Dedifferentiated amniotic fluid mesenchymal stem cell (primary cell): ENCODE measurements around the gene NR1H2.

Experiments used
- DNase-seq: peaks from one replicate; pipeline ENCODE4 v3.0.0-alpha.2; 2016; ENCODE audit errors: extremely low spot score

NR1H2 gene

DNA sequence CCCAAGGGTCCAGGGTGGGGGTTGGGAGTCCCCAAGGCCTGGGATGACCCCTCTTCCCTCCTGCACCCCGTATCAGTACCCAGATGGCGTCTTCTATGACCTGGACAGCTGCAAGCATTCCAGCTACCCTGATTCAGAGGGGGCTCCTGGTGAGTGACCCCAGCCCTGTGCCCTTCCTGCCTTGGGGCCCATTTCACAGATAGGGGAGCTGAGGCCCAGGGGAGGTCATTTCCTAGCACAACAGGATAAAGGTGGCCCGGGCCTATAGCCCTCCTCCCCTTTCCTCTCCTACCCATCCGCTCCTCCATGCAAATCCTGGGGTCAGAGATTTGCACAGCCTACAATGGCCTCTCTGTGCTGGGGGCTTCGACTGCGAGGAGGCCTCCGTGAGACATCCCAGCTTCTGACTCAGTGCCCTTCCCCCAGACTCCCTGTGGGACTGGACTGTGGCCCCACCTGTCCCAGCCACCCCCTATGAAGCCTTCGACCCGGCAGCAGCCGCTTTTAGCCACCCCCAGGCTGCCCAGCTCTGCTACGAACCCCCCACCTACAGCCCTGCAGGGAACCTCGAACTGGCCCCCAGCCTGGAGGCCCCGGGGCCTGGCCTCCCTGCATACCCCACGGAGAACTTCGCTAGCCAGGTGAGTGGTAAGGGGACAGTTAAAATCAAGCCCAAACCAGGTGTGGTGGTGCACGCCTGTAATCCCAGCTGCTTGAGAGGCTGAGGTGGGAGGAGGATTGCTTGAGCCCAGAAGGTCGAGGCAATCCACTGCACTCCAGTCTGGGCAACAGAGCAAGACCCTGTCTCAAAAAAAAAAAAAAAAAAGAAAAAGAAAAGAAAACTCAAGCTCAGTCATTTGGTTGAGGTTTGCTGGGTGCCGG lies 46.4 kb downstream of the NR1H2 start:
- no peak for DNase-seq

DNA sequence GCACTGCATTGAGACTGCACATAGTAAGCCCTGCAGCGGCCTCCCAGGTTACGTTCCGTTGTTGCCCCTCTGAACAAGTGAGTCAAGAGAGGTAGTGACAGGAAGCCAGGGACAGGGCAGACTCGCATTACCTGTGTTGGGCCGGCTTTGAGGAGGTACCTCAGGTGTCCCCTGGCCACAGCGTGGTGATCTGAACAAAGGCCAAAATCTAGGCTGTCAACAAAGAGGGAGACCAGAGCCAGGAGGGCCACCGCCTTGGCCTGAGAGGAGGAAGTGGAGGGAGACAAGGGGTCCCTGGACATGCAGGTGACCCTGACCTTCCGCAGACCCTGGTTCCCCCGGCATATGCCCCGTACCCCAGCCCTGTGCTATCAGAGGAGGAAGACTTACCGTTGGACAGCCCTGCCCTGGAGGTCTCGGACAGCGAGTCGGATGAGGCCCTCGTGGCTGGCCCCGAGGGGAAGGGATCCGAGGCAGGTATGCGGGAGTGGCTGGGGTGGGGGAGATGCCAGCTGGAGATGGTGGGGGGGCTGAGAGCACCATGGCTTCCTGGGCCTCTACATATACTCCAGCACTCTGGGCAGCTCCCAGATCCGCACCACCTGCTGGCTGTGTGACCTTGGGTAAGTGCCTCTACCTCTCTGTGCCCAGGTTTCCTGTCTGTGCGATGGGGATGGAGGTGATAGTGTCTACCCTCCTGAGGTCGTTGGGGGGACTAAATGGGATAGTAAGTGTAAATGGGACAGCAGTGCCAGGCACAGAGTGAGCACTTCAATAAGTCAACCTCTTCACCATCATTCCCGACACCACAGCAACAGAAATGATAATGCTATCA lies 47.2 kb downstream of the NR1H2 start:
- DNase-seq = no peak

- no peak for DNase-seq
Measured at GRCh38 chr19:50425581-50425980, 49.3 kb downstream of the NR1H2 start.

GRCh38 chr19:50427318-50427925 lies 51.2 kb downstream of the NR1H2 start:
- DNase-seq = no peak

DNA sequence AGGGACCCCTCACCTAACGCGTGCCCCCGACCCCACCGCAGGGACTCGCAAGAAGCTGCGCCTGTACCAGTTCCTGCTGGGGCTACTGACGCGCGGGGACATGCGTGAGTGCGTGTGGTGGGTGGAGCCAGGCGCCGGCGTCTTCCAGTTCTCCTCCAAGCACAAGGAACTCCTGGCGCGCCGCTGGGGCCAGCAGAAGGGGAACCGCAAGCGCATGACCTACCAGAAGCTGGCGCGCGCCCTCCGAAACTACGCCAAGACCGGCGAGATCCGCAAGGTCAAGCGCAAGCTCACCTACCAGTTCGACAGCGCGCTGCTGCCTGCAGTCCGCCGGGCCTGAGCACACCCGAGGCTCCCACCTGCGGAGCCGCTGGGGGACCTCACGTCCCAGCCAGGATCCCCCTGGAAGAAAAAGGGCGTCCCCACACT lies 51.8 kb downstream of the NR1H2 start:
- no peak for DNase-seq

- no peak for DNase-seq
Measured at GRCh38 chr19:50428772-50429463, 52.7 kb downstream of the NR1H2 start.

GRCh38 chr19:50430888-50431342 lies 54.7 kb downstream of the NR1H2 start:
- no peak for DNase-seq

- DNase-seq = peak; percentile 56
Measured at GRCh38 chr19:50431343-50432220, 55.3 kb downstream of the NR1H2 start.

DNA sequence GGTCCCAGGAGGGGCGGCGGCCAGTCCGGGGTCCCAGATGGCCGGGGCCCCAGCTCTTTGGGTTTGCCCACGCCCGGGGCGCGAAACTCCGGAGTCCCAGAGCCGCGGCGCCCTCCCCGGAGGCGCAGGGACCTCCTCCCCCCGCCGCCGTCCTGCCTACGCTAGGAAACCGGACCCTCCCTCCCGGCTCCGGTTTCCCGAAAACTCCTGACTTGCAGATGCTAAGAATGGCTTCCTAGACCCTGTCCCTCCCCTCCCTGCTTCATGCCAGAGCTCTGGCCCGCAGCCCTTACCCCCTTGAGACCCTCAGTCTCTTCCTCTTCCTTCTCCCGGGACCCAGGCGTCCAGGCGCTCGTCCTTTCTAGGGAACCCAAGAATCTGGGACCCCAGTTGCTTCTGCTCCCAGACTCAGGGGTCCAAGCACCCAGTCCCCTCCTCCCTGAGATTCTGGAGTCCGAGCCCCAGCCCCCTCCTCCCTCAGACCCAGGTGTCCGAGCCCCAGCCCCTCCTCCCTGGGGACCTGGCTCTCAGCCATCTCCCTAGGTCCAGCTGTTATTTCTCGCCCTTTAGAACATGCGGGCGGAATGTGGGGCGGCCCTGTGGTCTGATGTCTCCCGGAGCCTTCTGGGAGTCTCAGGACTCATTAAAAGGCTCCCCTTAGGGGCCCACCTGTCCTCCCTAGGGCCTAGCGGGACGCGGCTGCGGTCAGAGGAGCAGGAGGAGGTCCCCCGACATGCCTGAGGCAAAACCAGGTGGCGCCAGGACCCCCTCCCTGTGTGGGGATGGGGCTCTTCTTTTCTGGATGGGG lies 56.2 kb downstream of the NR1H2 start, which contains the start of gene MYBPC2:
Gene MYBPC2 (plus strand): TSS at position 672 of the 808 bp plus-strand sequence. CDS start 62 bp downstream, at position 734.
- DNase-seq = no peak
